Measurements from ENCODE around the gene ITGA5.

- no peak for TF ChIP-seq CTCF (IDR thresholded peaks at IDR 0.05)
- no peak for TF ChIP-seq ZFX (IDR thresholded peaks at IDR 0.05; ENCODE audit: borderline replicate concordance)
Measured at GRCh38 chr12:54357506-54358190, 61.4 kb downstream of the ITGA5 start.
